H1 (cell line): ENCODE results near the gene IRAK3. TPM values are rescaled to one million over a fixed set of nuclear protein-coding genes. Genes with fewer than 3 reads are reported as not detected.

Experiments
- CTCF ChIA-PET: fragments of 300-600 bp; sonication (Branson Sonifier 250); formaldehyde crosslinking; loops from one replicate; lab custom pipeline; 2021; ENCODE audit not compliant: partially characterized antibody; lab: Charles Lee
- POLR2A ChIA-PET: fragments of 300-600 bp; sonication (Branson Sonifier 250); formaldehyde crosslinking; loops from one replicate; lab custom pipeline; 2021; ENCODE audit warnings: inconsistent platforms; ENCODE audit not compliant: partially characterized antibody; lab: Charles Lee
- DNase-seq, 2 experiments: peaks; one replicate each; pipeline versions ENCODE4 v3.0.0 to v3.0.0-alpha.2; 2010 to 2022; ENCODE audit warnings: low spot score in 2 of 2, low read depth in 1 of 2, mixed read lengths in 1 of 2
- FAIRE-seq: peaks from 2 replicates; lab custom pipeline; 2011; peaks lifted over from hg19 to GRCh38; lab: Jason Lieb, UNC
- H2AFZ ChIP-seq: 2 replicates; pipeline ENCODE4 v1.8.1; 2012; ENCODE audit warnings: low read length, inconsistent platforms
- H2AK5ac ChIP-seq: 2 replicates; pipeline ENCODE4 v1.6.1; 2013; ENCODE audit warnings: low read depth, low read length
- H2BK120ac ChIP-seq: replicated peaks from 2 replicates; pipeline ENCODE3; 2013; ENCODE audit warnings: low read depth, low read length, inconsistent platforms
- H2BK12ac ChIP-seq: 2 replicates; pipeline ENCODE4 v1.6.1; 2013; ENCODE audit warnings: low read depth, low read length
- H2BK15ac ChIP-seq: 2 replicates; pipeline ENCODE4 v1.6.1; 2013; ENCODE audit warnings: low read length
- H2BK20ac ChIP-seq: 2 replicates; pipeline ENCODE4 v1.6.1; 2013; ENCODE audit warnings: low read length
- H2BK5ac ChIP-seq: 2 replicates; pipeline ENCODE4 v1.6.1; 2013; ENCODE audit warnings: low read depth, low read length
- H3K14ac ChIP-seq: 2 replicates; pipeline ENCODE4 v1.6.1; 2013; ENCODE audit warnings: inconsistent platforms; ENCODE audit not compliant: insufficient read length
- H3K18ac ChIP-seq: 2 replicates; pipeline ENCODE4 v1.6.1; 2013; ENCODE audit warnings: low read length; ENCODE audit errors: extremely low read depth
- H3K23ac ChIP-seq: 2 replicates; pipeline ENCODE4 v1.6.1; 2013; ENCODE audit warnings: inconsistent platforms; ENCODE audit not compliant: insufficient read length
- H3K23me2 ChIP-seq: 2 replicates; pipeline ENCODE4 v1.6.1; 2013; ENCODE audit warnings: low read depth, low read length
- H3K27ac ChIP-seq: 2 replicates; pipeline ENCODE4 v1.6.1; 2011; ENCODE audit warnings: low read depth, low read length, inconsistent platforms
- H3K27me3 ChIP-seq, 4 experiments: replicated peaks in 1 of 4; 1 replicate in 1 of 4; 2 replicates in 3 of 4; pipeline versions ENCODE4 v1.6.1 to v1.8.1; 2011 to 2013; ENCODE audit warnings: low read length in 3 of 4, mild to moderate bottlenecking in 3 of 4, inconsistent platforms in 2 of 4, mixed read lengths in 2 of 4, moderate library complexity in 1 of 4; ENCODE audit not compliant: control insufficient read depth in 3 of 4, insufficient read depth in 3 of 4; ENCODE audit errors: extremely low read depth in 1 of 4
- H3K36me3 ChIP-seq, 4 experiments: 2 replicates each; pipeline versions ENCODE4 v1.6.1 to v1.8.1; 2011 to 2013; ENCODE audit warnings: mild to moderate bottlenecking in 4 of 4, low read length in 3 of 4, moderate library complexity in 2 of 4, control low read depth in 1 of 4, inconsistent platforms in 1 of 4; ENCODE audit not compliant: insufficient read depth in 4 of 4, control insufficient read depth in 2 of 4
- H3K4ac ChIP-seq: replicated peaks from 2 replicates; pipeline ENCODE3; 2013; ENCODE audit warnings: low read length, low read depth, mixed read lengths, inconsistent platforms; ENCODE audit not compliant: insufficient read length
- H3K4me1 ChIP-seq, 4 experiments: replicated peaks in 1 of 4; 1 replicate in 1 of 4; 2 replicates in 3 of 4; pipeline versions ENCODE4 v1.6.1 to v1.8.1; 2011 to 2013; ENCODE audit warnings: low read length in 3 of 4, inconsistent platforms in 2 of 4, mixed read lengths in 1 of 4; ENCODE audit not compliant: insufficient read depth in 4 of 4, control insufficient read depth in 3 of 4
- H3K4me2 ChIP-seq, 2 experiments: 2 replicates each; pipeline versions ENCODE4 v1.6.1 to v1.8.1; 2011 to 2013; ENCODE audit warnings: low read depth in 2 of 2, low read length in 2 of 2, control low read depth in 1 of 2, inconsistent platforms in 1 of 2, mild to moderate bottlenecking in 1 of 2; ENCODE audit not compliant: insufficient read depth in 1 of 2
- H3K4me3 ChIP-seq, 4 experiments: fragments of 200-600, 300-600 bp in 1 of 4; sonication (generic), shearing (Covaris generic), sonication (Bioruptor Twin) in 1 of 4; 2 replicates each; pipeline versions ENCODE4 v1.5.1 to v1.8.1; 2011 to 2016; ENCODE audit warnings: low read length in 4 of 4, low read depth in 3 of 4, control low read depth in 2 of 4, inconsistent platforms in 2 of 4, mild to moderate bottlenecking in 2 of 4, mixed read lengths in 1 of 4, moderate library complexity in 1 of 4; ENCODE audit not compliant: insufficient read depth in 2 of 4; ENCODE audit errors: extremely low read depth in 1 of 4
- H3K56ac ChIP-seq: replicated peaks from 2 replicates; pipeline ENCODE3; 2013; ENCODE audit warnings: low read depth, mild to moderate bottlenecking, mixed read lengths, low read length, inconsistent platforms; ENCODE audit not compliant: insufficient read length
- H3K79me1 ChIP-seq: 2 replicates; pipeline ENCODE4 v1.6.1; 2013; ENCODE audit warnings: low read depth, low read length, control low read depth
- H3K79me2 ChIP-seq, 2 experiments: 2 replicates each; pipeline versions ENCODE4 v1.6.1 to v1.8.1; 2012 to 2013; ENCODE audit warnings: low read length in 2 of 2, mild to moderate bottlenecking in 2 of 2, inconsistent platforms in 1 of 2; ENCODE audit not compliant: insufficient read depth in 2 of 2, control insufficient read depth in 1 of 2
- H3K9ac ChIP-seq, 4 experiments: replicated peaks in 1 of 4; 1 replicate in 1 of 4; 2 replicates in 3 of 4; pipeline versions ENCODE4 v1.6.1 to v1.8.1; 2011 to 2013; ENCODE audit warnings: low read depth in 3 of 4, low read length in 3 of 4, control low read depth in 2 of 4, mild to moderate bottlenecking in 2 of 4, moderate library complexity in 2 of 4, inconsistent platforms in 1 of 4; ENCODE audit errors: extremely low read depth in 1 of 4
- H3K9me3 ChIP-seq, 2 experiments: 2 replicates each; pipeline versions ENCODE4 v1.6.1 to v1.8.1; 2012 to 2013; ENCODE audit warnings: mild to moderate bottlenecking in 2 of 2, moderate library complexity in 2 of 2, control low read depth in 1 of 2, inconsistent platforms in 1 of 2, low read depth in 1 of 2, low read length in 1 of 2, mixed read lengths in 1 of 2; ENCODE audit not compliant: insufficient read depth in 2 of 2
- H4K20me1 ChIP-seq, 2 experiments: replicated peaks in 1 of 2; 2 replicates each; pipeline versions ENCODE3 to v1.8.1; 2011 to 2013; ENCODE audit warnings: inconsistent platforms in 2 of 2, low read length in 2 of 2, mild to moderate bottlenecking in 1 of 2; ENCODE audit not compliant: insufficient read depth in 2 of 2, control insufficient read depth in 1 of 2
- H4K5ac ChIP-seq: 2 replicates; pipeline ENCODE4 v1.6.1; 2013; ENCODE audit warnings: low read length, low read depth, mixed read lengths, inconsistent platforms; ENCODE audit not compliant: insufficient read length
- H4K8ac ChIP-seq: 2 replicates; pipeline ENCODE4 v1.8.0; 2013; ENCODE audit warnings: mild to moderate bottlenecking, moderate library complexity, low read length, inconsistent platforms; ENCODE audit not compliant: insufficient read depth; ENCODE audit errors: extremely low read depth
- H4K91ac ChIP-seq: replicated peaks from 2 replicates; pipeline ENCODE3; 2013; ENCODE audit warnings: low read length, mixed read lengths, inconsistent platforms; ENCODE audit not compliant: insufficient read length
- BCL11A ChIP-seq, 2 experiments: IDR thresholded peaks; one replicate each; pipeline ENCODE4 v1.6.1; 2011; ENCODE audit warnings: low read depth in 2 of 2, low read length in 2 of 2, mild to moderate bottlenecking in 2 of 2
- EGR1 ChIP-seq: IDR thresholded peaks from 2 replicates; pipeline ENCODE4 v1.6.1; 2011; ENCODE audit warnings: low read depth, low read length, borderline replicate concordance
- EZH2 ChIP-seq: fragments of 200-600 bp; sonication (generic); IDR thresholded peaks from 2 replicates; pipeline ENCODE4 v1.7.1; 2012; ENCODE audit warnings: low read depth, mild to moderate bottlenecking, moderate library complexity, low read length, inconsistent platforms; ENCODE audit not compliant: severe bottlenecking
- FOSL1 ChIP-seq: IDR thresholded peaks from 2 replicates; pipeline ENCODE4 v1.6.1; 2011; ENCODE audit warnings: mild to moderate bottlenecking, low read depth, low read length, moderate library complexity; ENCODE audit not compliant: insufficient read depth
- JUND ChIP-seq: IDR thresholded peaks from 2 replicates; pipeline ENCODE4 v1.6.1; 2011; ENCODE audit warnings: mild to moderate bottlenecking, improper control_type of control experiment, low read length
- KDM5A ChIP-seq: fragments of 200-600 bp; IDR thresholded peaks from 2 replicates; pipeline ENCODE4 v1.7.1; 2012; ENCODE audit warnings: mild to moderate bottlenecking, low read length, inconsistent platforms, mixed read lengths
- POLR2A ChIP-seq, 2 experiments: IDR thresholded peaks; 1 replicate in 1 of 2; 2 replicates in 1 of 2; pipeline ENCODE4 v1.6.1; 2011; ENCODE audit warnings: low read depth in 2 of 2, low read length in 2 of 2, mild to moderate bottlenecking in 2 of 2; ENCODE audit errors: control extremely low read depth in 1 of 2
- SIX5 ChIP-seq: IDR thresholded peaks from 2 replicates; pipeline ENCODE4 v1.6.1; 2011; ENCODE audit warnings: mild to moderate bottlenecking, low read depth, low read length
- SP1 ChIP-seq: IDR thresholded peaks from 2 replicates; pipeline ENCODE4 v1.6.1; 2011; ENCODE audit warnings: low read depth, low read length
- SP2 ChIP-seq: IDR thresholded peaks from 2 replicates; pipeline ENCODE4 v1.6.1; 2012; ENCODE audit warnings: mild to moderate bottlenecking, low read length, inconsistent platforms
- SUZ12 ChIP-seq: fragments of 200-600 bp; sonication (generic); IDR thresholded peaks from 2 replicates; pipeline ENCODE4 v1.6.1; 2012; ENCODE audit warnings: mild to moderate bottlenecking, inconsistent platforms, low read length, moderate library complexity, mixed read lengths
- WGBS, 2 experiments: shearing (Covaris generic) in 1 of 2; methylation state at CpG; one replicate each; pipeline versions ENCODE4 v1.1.6 to v1.1.7; 2013 to 2015; ENCODE audit warnings: low lambda C conversion rate in 2 of 2, mixed read lengths in 2 of 2, inconsistent platforms in 1 of 2, low coverage in 1 of 2, missing lambda C conversion rate in 1 of 2; ENCODE audit not compliant: insufficient replicate concordance in 2 of 2, insufficient coverage in 1 of 2, insufficient read length in 1 of 2; ENCODE audit errors: extremely low coverage in 1 of 2, missing lambda C conversion rate in 1 of 2; 5-methylcytosine and 5-hydroxymethylcytosine counted together
- polyA plus RNA-seq, 7 experiments: library from polyadenylated mRNA; depleted of rRNA in 3 of 7; stranded (reverse) in 5 of 7; unstranded in 2 of 7; fragments of >200 nt in 5 of 7; fragments of 200-250 nt in 2 of 7; gene quantifications; 1 replicate in 5 of 7; 2 replicates in 1 of 7; 4 replicates in 1 of 7; pipeline versions ENCODE4 v1.2.1 to v1.2.3, GENCODE V29; 2011 to 2013; ENCODE audit warnings: missing spikeins in 2 of 7, mixed read lengths in 2 of 7
- total RNA-seq: library from RNA; stranded (reverse); fragmentation: NEBNext Ultra II Directional; extraction: Animal tissue kit (Norgen Biotek cat#: 25700); gene quantifications from 2 replicates; pipeline ENCODE4 v1.2.1, GENCODE V29; 2021

IRAK3 gene
- total and polyA plus RNA-seq, 2 of the 8 experiments (the other 6 are each of a cell fraction or from before 2014, with no cell fraction given): 0.51 to 2.2 TPM

DNA sequence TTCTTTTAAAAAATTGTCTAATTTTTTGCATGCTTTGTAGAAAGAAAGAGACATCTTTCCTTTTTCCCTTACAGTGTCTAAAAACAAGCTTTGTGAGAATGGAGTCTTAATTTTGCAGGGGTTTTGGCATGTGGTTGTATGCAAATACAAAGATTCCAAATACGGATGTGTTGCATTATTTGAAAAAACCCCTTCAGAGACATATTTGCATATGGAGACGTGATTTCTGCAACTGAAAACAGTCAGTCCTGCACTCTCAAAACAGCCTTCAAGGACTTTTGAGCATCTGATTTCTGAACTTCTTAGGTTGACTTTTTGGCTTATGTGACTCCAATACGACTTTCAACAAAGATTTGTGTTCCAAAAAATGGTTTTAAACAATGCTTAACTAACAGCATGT lies 7.8 kb downstream of the IRAK3 start:
- no peaks in the 10 kb centered on the region for H3K79me2 ChIP-seq
- 63% methylated on average over 3 of the region's 3 CpGs; no CpG with 5 or more reads in 1 of the 2 experiments for WGBS, 2 experiments
- no peak overlapping the region for H3K9ac ChIP-seq
- H3K4me1 ChIP-seq: peaks cover 0 to 5% (median 3%) of the 10 kb centered on the region in 4 experiments; a peak in 3 of 7 replicates
- H3K9me3 ChIP-seq: peaks cover 0 to 5% of the 10 kb centered on the region in 2 experiments; a peak in 1 of 4 replicates
- no peak overlapping the region for H3K18ac ChIP-seq
- no peak for FAIRE-seq
- H3K4me3 ChIP-seq: no peak overlapping the region
- H3K14ac ChIP-seq: no peak overlapping the region
- H3K79me1 ChIP-seq: no peaks in the 10 kb centered on the region
- TF ChIP-seq BCL11A (IDR thresholded peaks at IDR 0.05; ENCODE audit: low read depth in 2 of 2, low read length in 2 of 2): no peak
- no peak for TF ChIP-seq SIX5
- no peak for TF ChIP-seq JUND
- TF ChIP-seq SP2: no peak
- TF ChIP-seq SUZ12: no peak
- no peak for TF ChIP-seq FOSL1
- TF ChIP-seq KDM5A: no peak
- no peak for TF ChIP-seq SP1
- no peak for TF ChIP-seq POLR2A (IDR thresholded peaks at IDR 0.05; ENCODE audit: control extremely low read depth in 1 of 2, low read depth in 2 of 2, low read length in 2 of 2)
- TF ChIP-seq EZH2: no peak
- TF ChIP-seq EGR1: no peak
- H2BK120ac ChIP-seq: no peak overlapping the region
- no peak overlapping the region for H3K27ac ChIP-seq
- H3K56ac ChIP-seq: no peak overlapping the region
- H4K5ac ChIP-seq: no peak overlapping the region
- no peaks in the 10 kb centered on the region for H3K23me2 ChIP-seq
- H2BK5ac ChIP-seq: no peak overlapping the region
- no peak overlapping the region for H2BK20ac ChIP-seq
- CTCF ChIA-PET: interaction anchor here (0.5 kb wide), 1 partner anchor 21 kb away, joined by 3 read pairs; no protein-coding TSS in a partner anchor
- H4K91ac ChIP-seq: no peak overlapping the region
- no peak overlapping the region for H3K23ac ChIP-seq
- H2AFZ ChIP-seq: no peak overlapping the region
- H4K20me1 ChIP-seq: no peaks in the 10 kb centered on the region
- POLR2A ChIA-PET: interaction anchor here (1.7 kb wide), 1 partner anchor 10 kb away, joined by 4 read pairs; no protein-coding TSS in a partner anchor
- DNase-seq: no peak
- no peak overlapping the region for H2BK12ac ChIP-seq
- peaks cover 0 to 1% (median 0%) of the 10 kb centered on the region in 4 experiments; a peak in 1 of 7 replicates for H3K27me3 ChIP-seq
- H3K4me2 ChIP-seq: no peak overlapping the region; a peak in 1 of 4 replicates
- no peak overlapping the region for H2BK15ac ChIP-seq
- H2AK5ac ChIP-seq: no peak overlapping the region
- H3K36me3 ChIP-seq: no peaks in the 10 kb centered on the region
- H3K4ac ChIP-seq: no peak overlapping the region
- H4K8ac ChIP-seq: no peak overlapping the region
